ENCODE measurements around the gene PGGHG. TPM values are rescaled to one million over a fixed set of nuclear protein-coding genes. Genes with fewer than 3 reads are reported as not detected.

PGGHG gene
- total RNA-seq, 4 donors from 2014 or later, result 3.8 to 26.9 (median 12.5) TPM

DNA sequence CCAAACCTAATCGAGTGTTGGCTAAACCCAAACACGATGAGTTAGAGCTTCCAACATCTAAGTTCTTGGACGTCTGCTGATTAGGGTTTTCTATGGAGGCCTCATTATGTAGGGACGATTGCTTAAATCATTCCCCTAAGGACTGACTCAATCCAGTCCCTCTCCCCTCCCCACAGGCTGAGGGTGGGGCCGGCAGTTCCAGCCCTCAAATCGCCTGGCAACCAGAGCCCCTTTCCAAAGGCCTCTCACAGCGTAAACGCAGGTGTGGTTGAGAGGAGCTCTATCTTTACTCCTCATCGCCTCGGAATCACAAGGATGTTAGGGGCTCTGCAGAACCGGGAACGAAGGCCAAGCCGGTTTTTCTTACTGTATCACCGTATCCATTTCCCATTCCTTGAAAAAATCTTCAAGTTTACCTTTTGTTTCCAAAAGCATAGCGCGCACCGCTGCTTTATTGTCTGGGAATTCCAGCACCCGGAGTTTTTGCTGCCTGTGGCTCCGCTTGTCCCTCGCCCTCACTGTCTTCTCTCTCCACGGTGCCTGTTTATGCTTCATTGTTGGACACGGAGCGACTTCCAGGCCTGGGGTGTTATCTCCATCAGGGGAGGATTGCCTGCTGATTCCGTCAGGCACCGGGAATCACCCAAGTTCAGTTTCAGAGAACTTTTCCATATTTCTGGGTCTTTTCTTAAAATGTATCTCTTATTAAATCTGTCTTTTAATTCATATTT lies 45.5 kb downstream of the PGGHG start:
- TF ChIP-seq, protein P1, sequence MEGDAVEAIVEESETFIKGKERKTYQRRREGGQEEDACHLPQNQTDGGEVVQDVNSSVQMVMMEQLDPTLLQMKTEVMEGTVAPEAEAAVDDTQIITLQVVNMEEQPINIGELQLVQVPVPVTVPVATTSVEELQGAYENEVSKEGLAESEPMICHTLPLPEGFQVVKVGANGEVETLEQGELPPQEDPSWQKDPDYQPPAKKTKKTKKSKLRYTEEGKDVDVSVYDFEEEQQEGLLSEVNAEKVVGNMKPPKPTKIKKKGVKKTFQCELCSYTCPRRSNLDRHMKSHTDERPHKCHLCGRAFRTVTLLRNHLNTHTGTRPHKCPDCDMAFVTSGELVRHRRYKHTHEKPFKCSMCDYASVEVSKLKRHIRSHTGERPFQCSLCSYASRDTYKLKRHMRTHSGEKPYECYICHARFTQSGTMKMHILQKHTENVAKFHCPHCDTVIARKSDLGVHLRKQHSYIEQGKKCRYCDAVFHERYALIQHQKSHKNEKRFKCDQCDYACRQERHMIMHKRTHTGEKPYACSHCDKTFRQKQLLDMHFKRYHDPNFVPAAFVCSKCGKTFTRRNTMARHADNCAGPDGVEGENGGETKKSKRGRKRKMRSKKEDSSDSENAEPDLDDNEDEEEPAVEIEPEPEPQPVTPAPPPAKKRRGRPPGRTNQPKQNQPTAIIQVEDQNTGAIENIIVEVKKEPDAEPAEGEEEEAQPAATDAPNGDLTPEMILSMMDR (IDR thresholded peaks at IDR 0.05; ENCODE audit: low read depth), result no peak

DNA sequence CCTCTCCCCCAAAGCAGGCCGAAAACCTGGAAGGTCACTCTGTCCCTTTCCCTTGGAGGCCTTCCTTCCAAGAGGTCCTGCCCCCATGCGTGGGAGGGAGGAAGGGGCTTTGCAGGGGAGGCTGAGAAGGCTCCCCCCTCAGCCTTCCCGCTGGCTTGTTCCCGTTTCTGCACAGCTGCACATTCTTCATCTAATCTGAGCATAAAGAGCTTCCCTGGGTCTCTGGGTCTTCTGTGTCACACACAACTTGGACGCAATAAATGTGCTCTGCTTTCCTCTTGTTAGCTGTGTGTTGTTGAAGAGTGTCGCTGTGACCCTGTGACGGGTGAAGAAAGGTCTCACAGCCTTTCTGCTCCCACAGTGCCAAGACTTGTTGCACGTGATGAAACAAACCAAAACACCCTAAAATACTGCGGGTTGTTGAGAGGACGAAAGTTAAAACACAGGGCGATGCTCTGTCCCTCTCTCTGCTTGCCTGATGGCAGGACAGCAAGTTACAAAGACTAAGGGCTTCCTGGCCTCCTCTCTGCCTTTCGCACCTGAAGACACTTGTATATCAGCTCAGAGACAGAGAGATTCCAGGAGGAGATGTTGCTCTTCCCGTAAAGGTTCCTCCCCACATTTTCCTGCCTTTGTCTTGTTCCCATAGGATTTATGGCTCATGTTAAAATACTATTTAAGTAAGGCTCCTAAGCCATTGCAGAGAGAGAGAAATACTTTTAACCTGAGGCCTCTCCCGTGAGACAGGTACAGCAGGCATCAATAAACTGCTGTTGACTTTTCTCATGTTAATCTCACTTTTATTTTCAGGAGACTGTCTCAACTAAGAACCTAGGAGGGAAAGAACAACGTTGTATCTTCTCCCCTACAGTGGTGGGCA lies 47.1 kb downstream of the PGGHG start:
- TF ChIP-seq, protein P1 (IDR thresholded peaks at IDR 0.05; ENCODE audit: low read depth), result no peak

DNA sequence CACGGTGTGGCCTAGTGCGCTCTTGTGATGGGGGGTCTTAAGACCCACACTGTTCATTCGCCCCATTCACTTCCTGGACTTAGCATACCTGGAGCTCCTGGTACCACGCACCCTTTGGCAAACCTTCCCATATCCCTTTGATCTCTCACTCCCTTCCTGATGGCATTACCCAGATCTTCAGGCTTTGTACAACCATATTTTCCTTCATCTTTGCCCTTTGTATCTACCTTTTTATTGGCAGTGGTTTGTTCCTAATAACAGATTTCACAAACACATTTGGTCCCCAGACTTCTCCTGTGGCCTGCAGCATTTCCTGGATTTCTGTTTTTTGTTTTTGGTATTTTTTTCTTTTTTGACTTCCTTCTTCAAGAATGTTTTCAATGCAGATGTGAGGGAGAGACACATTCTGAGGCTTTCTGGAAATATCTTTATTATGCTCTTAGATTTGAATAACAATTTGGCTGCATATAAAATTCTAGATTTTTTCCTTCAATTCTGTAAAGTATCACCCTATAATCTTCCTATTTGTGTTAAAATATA lies 47.8 kb downstream of the PGGHG start:
- TF ChIP-seq, protein P1 (IDR thresholded peaks at IDR 0.05; ENCODE audit: low read depth), result no peak

DNA sequence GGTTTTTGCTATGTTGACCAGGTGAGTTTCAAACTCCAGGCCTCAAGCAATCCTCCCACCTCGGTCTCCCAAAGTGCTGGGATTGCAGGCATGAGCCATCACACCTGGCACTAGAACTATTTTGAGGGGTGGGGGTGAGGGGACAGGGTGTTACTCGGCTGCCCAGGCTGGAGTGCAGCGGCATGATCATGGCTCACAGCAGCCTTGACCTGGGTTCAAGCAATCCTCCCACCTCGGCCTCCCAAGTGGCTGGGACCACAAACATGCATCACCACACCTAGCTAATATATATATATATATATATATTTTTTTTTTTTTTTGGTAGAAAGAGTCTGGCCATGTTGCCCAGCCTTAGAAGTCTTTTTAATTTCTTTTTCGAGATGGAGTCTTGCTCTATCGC lies 48.8 kb downstream of the PGGHG start:
- TF ChIP-seq, protein P1 (IDR thresholded peaks at IDR 0.05; ENCODE audit: low read depth), result no peak

DNA sequence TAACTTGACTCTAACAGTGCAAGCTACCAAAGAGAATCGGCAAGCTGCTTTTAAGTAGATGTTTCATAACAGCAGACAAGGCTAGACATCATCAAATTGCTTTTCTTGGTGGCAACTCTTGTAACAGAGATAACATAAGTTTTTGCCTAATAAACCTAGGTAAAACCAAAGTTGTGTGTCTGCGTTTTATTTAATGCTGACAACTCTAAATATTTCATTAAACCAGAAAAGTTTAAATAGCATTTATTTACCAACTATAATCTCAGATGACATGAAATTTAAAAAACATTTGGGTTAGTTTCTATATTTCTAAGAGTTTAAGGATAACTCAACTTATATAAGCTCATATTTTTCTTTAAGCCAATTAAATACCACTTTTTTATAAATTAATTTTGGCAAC lies 51.0 kb downstream of the PGGHG start:
- TF ChIP-seq, protein P1 (IDR thresholded peaks at IDR 0.05; ENCODE audit: low read depth), result no peak

DNA sequence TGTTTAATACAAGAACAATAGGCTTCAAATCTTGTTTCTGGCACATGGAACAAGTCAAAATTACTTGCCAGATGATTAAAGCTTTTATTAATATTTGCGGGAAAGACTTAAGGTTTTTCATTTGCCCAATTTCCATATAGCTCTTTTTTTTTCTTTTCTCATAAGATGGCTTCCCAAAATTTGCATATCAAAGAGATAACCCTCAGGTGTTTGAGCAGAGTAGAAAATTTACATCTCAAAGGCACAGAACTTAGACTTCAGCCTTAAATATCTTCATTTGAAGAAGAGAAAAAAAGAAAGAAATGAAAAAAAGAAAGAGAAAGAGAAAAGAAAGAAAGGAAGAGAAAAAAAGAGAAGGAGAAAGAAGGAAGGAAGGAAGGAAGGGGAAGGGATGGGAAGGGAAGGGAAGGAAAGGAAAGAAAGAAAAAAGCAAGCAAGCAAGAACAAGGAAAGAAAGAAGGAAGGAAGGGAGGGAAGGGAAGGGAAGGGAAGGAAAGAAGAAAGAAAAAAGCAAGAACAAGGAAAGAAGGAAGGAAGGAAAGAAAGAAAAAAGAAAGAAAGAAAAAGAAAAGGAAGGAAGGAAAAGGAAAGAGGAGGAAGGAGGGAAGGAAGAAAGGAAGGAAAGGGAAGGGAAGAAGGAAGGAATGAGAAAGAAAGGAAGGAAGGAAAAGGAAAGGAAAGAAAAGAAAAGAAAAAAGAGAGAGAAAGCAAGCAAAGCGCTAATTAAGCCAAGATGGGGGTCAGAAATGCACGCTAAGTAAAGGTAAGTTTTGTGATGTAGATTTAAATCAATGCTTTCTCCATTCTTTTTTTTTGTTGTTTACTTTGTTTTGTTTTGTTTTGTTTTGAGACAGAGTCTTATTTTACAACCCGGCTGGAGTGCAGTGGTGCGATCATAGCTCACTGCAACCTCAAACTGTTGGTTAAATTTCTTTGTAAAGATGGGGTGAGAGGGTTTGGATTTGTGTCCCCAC lies 51.9 kb downstream of the PGGHG start:
- TF ChIP-seq, protein P1 (IDR thresholded peaks at IDR 0.05; ENCODE audit: low read depth), result no peak
